Measurements from ENCODE around the gene MCU. TPM values are rescaled to one million over a fixed set of nuclear protein-coding genes. Genes with fewer than 3 reads are reported as not detected.

Gene MCU
- total RNA-seq, 2 experiments from 2014 or later, result 9.4 to 9.9 TPM

GRCh38 chr10:72802332-72802731, 110.4 kb downstream of the MCU start:
- Histone ChIP-seq H2AFZ (ENCODE audit: low read length) (no peak overlapping the region), H4K20me1 (ENCODE audit: insufficient read depth, low read length) (no peaks in the 10 kb centered on the region), H3K4me3 (ENCODE audit: low read depth, low read length, poor library complexity, severe bottlenecking) (no peak overlapping the region), H3K36me3 (ENCODE audit: insufficient read depth, low read length) (no peaks in the 10 kb centered on the region), H3K9me2 (ENCODE audit: insufficient read depth, low read length) (no peaks in the 10 kb centered on the region), H3K27ac (ENCODE audit: low read depth, low read length, poor library complexity, severe bottlenecking) (no peak overlapping the region), H3K79me2 (ENCODE audit: insufficient read depth, low read depth, low read length) (no peaks in the 10 kb centered on the region), H3K9me3 (ENCODE audit: low read length) (no peaks in the 10 kb centered on the region), H3K4me1 (ENCODE audit: insufficient read depth, low read length, poor library complexity, severe bottlenecking) (no peaks in the 10 kb centered on the region), H3K4me2 (ENCODE audit: low read length) (no peak overlapping the region)
- no TSS peak for BruUV-seq (replicated peaks)
- ChIA-PET CTCF (ENCODE audit: unreplicated experiment) (no interaction called here), POLR2A (interaction anchor here (1.3 kb wide), 1 partner anchor 10 kb away, joined by 3 read pairs; no protein-coding TSS in a partner anchor)
- intact Hi-C loops (cut with micrococcal nuclease; ENCODE audit: unreplicated experiment), result no loop called here
- TF ChIP-seq CTCF (conservative IDR thresholded peaks at IDR 0.05; ENCODE audit: low read length) (no peak), EZH2phosphoT487 (IDR thresholded peaks at IDR 0.05; ENCODE audit: borderline replicate concordance, low read depth, low read length) (no peak)
- DNase-seq (ENCODE audit: low spot score), result no peak

- no peak overlapping the region for H3K4me3 ChIP-seq (ENCODE audit: low read depth, low read length, poor library complexity, severe bottlenecking)
- no peaks in the 10 kb centered on the region for H3K36me3 ChIP-seq (ENCODE audit: insufficient read depth, low read length)
- H3K9me2 ChIP-seq (ENCODE audit: insufficient read depth, low read length), result no peaks in the 10 kb centered on the region
- no peaks in the 10 kb centered on the region for H3K4me1 ChIP-seq (ENCODE audit: insufficient read depth, low read length, poor library complexity, severe bottlenecking)
- no TSS peak for BruUV-seq (replicated peaks)
- no peak overlapping the region for H2AFZ ChIP-seq (ENCODE audit: low read length)
- no peak overlapping the region for H3K4me2 ChIP-seq (ENCODE audit: low read length)
- TF ChIP-seq EZH2phosphoT487 (IDR thresholded peaks at IDR 0.05; ENCODE audit: borderline replicate concordance, low read depth, low read length), result no peak
- no peak for TF ChIP-seq CTCF (conservative IDR thresholded peaks at IDR 0.05; ENCODE audit: low read length)
- CTCF ChIA-PET (ENCODE audit: unreplicated experiment), result no interaction called here
- DNase-seq (ENCODE audit: low spot score), result no peak
- no peaks in the 10 kb centered on the region for H3K79me2 ChIP-seq (ENCODE audit: insufficient read depth, low read depth, low read length)
- intact Hi-C loops (cut with micrococcal nuclease; ENCODE audit: unreplicated experiment), result no loop called here
- no peaks in the 10 kb centered on the region for H3K9me3 ChIP-seq (ENCODE audit: low read length)
- no peak overlapping the region for H3K27ac ChIP-seq (ENCODE audit: low read depth, low read length, poor library complexity, severe bottlenecking)
- no peaks in the 10 kb centered on the region for H4K20me1 ChIP-seq (ENCODE audit: insufficient read depth, low read length)
- POLR2A ChIA-PET, result interaction anchor here (0.7 to 1.3 kb wide), 2 partner anchors 9 to 353 kb away, joined by 3 read pairs; no protein-coding TSS in a partner anchor
Measured at GRCh38 chr10:72802763-72803505, 111.0 kb downstream of the MCU start.

- Histone ChIP-seq H3K9me2 (ENCODE audit: insufficient read depth, low read length) (no peaks in the 10 kb centered on the region), H3K79me2 (ENCODE audit: insufficient read depth, low read depth, low read length) (no peaks in the 10 kb centered on the region), H3K4me1 (ENCODE audit: insufficient read depth, low read length, poor library complexity, severe bottlenecking) (no peaks in the 10 kb centered on the region), H3K27ac (ENCODE audit: low read depth, low read length, poor library complexity, severe bottlenecking) (no peak overlapping the region), H3K4me2 (ENCODE audit: low read length) (no peak overlapping the region), H4K20me1 (ENCODE audit: insufficient read depth, low read length) (no peaks in the 10 kb centered on the region), H2AFZ (ENCODE audit: low read length) (no peak overlapping the region), H3K4me3 (ENCODE audit: low read depth, low read length, poor library complexity, severe bottlenecking) (no peak overlapping the region), H3K36me3 (ENCODE audit: insufficient read depth, low read length) (no peaks in the 10 kb centered on the region), H3K9me3 (ENCODE audit: low read length) (no peaks in the 10 kb centered on the region)
- intact Hi-C loops (cut with micrococcal nuclease; ENCODE audit: unreplicated experiment), result no loop called here
- no TSS peak for BruUV-seq (replicated peaks)
- CTCF ChIA-PET (ENCODE audit: unreplicated experiment), result no interaction called here
- POLR2A ChIA-PET, result interaction anchor here (0.6 to 1.0 kb wide), 2 partner anchors 13 to 468 kb away, joined by 3 read pairs; no protein-coding TSS in a partner anchor
- TF ChIP-seq EZH2phosphoT487 (IDR thresholded peaks at IDR 0.05; ENCODE audit: borderline replicate concordance, low read depth, low read length), result no peak
- no peak for TF ChIP-seq CTCF (conservative IDR thresholded peaks at IDR 0.05; ENCODE audit: low read length)
- DNase-seq (ENCODE audit: low spot score), result no peak
Measured at GRCh38 chr10:72808001-72808400, 116.1 kb downstream of the MCU start.
